ENCODE measurements around the gene TMEM106C. TPM values are rescaled to one million over a fixed set of nuclear protein-coding genes. Genes with fewer than 3 reads are reported as not detected.
"Not testable (repeated sequence)": the region's sequence is repeated elsewhere in the genome, so short reads cannot be mapped to it uniquely, and the experiment has no call there.

TMEM106C gene
- total RNA-seq, 1 experiment from 2014 or later = 48.3 TPM

- Mint-ChIP-seq H3K4me1 (peaks cover 9% of the 10 kb centered on the region), H3K4me3 (no peak overlapping the region), H3K27me3 (ENCODE audit: low read depth) (peaks cover 24% of the 10 kb centered on the region), H3K36me3 (peaks cover 34% of the 10 kb centered on the region), H3K27ac (no peak overlapping the region), H3K9me3 (peaks cover 30% of the 10 kb centered on the region)
- no peak for ATAC-seq
- ChIA-PET POLR2A (no interaction called here), CTCF (interaction anchor here (0.5 to 3.4 kb wide), 4 partner anchors 8 to 50 kb away, joined by 3 to 12 read pairs (median 6); partner anchors contain the start of genes TMEM106C and VDR)
- DNase-seq (ENCODE audit: low spot score) = no peak
- no peak for TF ChIP-seq ZMAT4 (CRISPR knock-in tag; IDR thresholded peaks at IDR 0.05)
- TF ChIP-seq CDX4 (CRISPR knock-in tag; IDR thresholded peaks at IDR 0.05; ENCODE audit: borderline replicate concordance) = no peak
- TF ChIP-seq JAZF1 (CRISPR knock-in tag; IDR thresholded peaks at IDR 0.05) = no peak
- TF ChIP-seq IRF1 (CRISPR knock-in tag; IDR thresholded peaks at IDR 0.05) = no peak
- no peak for TF ChIP-seq ZNF121 (CRISPR knock-in tag; IDR thresholded peaks at IDR 0.05)
- TF ChIP-seq ZNF416 (CRISPR knock-in tag; IDR thresholded peaks at IDR 0.05) = no peak
- TF ChIP-seq ZNF219 (CRISPR knock-in tag; IDR thresholded peaks at IDR 0.05; ENCODE audit: borderline replicate concordance) = no peak
- TF ChIP-seq AR (CRISPR knock-in tag; IDR thresholded peaks at IDR 0.05) = no peak
- TF ChIP-seq MYBL2 (CRISPR knock-in tag; IDR thresholded peaks at IDR 0.05) = no peak
- TF ChIP-seq ELF4 (CRISPR knock-in tag; IDR thresholded peaks at IDR 0.05; ENCODE audit: low read depth) = no peak
Measured at GRCh38 chr12:47955059-47955458, 8.3 kb upstream of the TMEM106C start.

GRCh38 chr12:47957671-47958070 lies 5.7 kb upstream of the TMEM106C start:
- H3K27me3 Mint-ChIP-seq (ENCODE audit: low read depth) = peaks cover 44% of the 10 kb centered on the region
- H3K27ac Mint-ChIP-seq; H3K4me3 Mint-ChIP-seq; ATAC-seq; DNase-seq (ENCODE audit: low spot score); POLR2A ChIA-PET: not testable (repeated sequence)
- peaks cover 26% of the 10 kb centered on the region for H3K4me1 Mint-ChIP-seq
- peaks cover 44% of the 10 kb centered on the region for H3K9me3 Mint-ChIP-seq
- CTCF ChIA-PET = interaction anchor here (1.1 to 1.8 kb wide), 2 partner anchors 8 to 53 kb away, joined by 5 to 10 read pairs; partner anchors contain the start of gene VDR
- H3K36me3 Mint-ChIP-seq = peaks cover 48% of the 10 kb centered on the region

- Mint-ChIP-seq H3K27ac (no peak overlapping the region), H3K36me3 (peaks cover 46% of the 10 kb centered on the region), H3K27me3 (ENCODE audit: low read depth) (peaks cover 60% of the 10 kb centered on the region), H3K9me3 (peaks cover 37% of the 10 kb centered on the region), H3K4me1 (peaks cover 45% of the 10 kb centered on the region), H3K4me3 (no peak overlapping the region)
- ATAC-seq (no peak), DNase-seq (ENCODE audit: low spot score) (no peak)
- CTCF ChIA-PET = interaction anchor here (1.9 to 3.4 kb wide), 3 partner anchors 13 to 57 kb away, joined by 13 to 53 read pairs (median 16); partner anchors contain the start of gene VDR
- POLR2A ChIA-PET = interaction anchor here (1.5 kb wide), 1 partner anchor 157 kb away, joined by 5 read pairs; the partner anchor contains the start of gene PFKM
- no peak for TF ChIP-seq FOXK1 (CRISPR knock-in tag; IDR thresholded peaks at IDR 0.05)
- TF ChIP-seq ZMAT4 (CRISPR knock-in tag; IDR thresholded peaks at IDR 0.05) = no peak
- no peak for TF ChIP-seq TCF7 (CRISPR knock-in tag; IDR thresholded peaks at IDR 0.05; ENCODE audit: low read depth)
- no peak for TF ChIP-seq JUN (CRISPR knock-in tag; IDR thresholded peaks at IDR 0.05)
- no peak for TF ChIP-seq NR1H2 (CRISPR knock-in tag; IDR thresholded peaks at IDR 0.05)
- no peak for TF ChIP-seq FOXP4 (CRISPR knock-in tag; IDR thresholded peaks at IDR 0.05)
- TF ChIP-seq MXD4 (CRISPR knock-in tag; IDR thresholded peaks at IDR 0.05; ENCODE audit: borderline replicate concordance) = no peak
- no peak for TF ChIP-seq MAX (CRISPR knock-in tag; IDR thresholded peaks at IDR 0.05)
- TF ChIP-seq ZNF671 (CRISPR knock-in tag; IDR thresholded peaks at IDR 0.05) = no peak
- TF ChIP-seq ETV6 (CRISPR knock-in tag; IDR thresholded peaks at IDR 0.05) = no peak
- TF ChIP-seq PRDM15 (CRISPR knock-in tag; IDR thresholded peaks at IDR 0.05) = no peak
- TF ChIP-seq NFE2L1 (CRISPR knock-in tag; IDR thresholded peaks at IDR 0.05) = no peak
Measured at GRCh38 chr12:47962198-47962597, 1.2 kb upstream of the TMEM106C start.
